ENCODE measurements around the gene ZBED5.

GRCh38 chr11:10893714-10894151, 35.9 kb upstream of the ZBED5 start:
- TF ChIP-seq EZH2 (IDR thresholded peaks at IDR 0.05) (no peak), POLR2AphosphoS5 (IDR thresholded peaks at IDR 0.05; ENCODE audit: borderline replicate concordance, low read depth, low read length) (no peak)

Data from SK-N-MC (cell line).